Jurkat, Clone E6-1 (cell line): ENCODE data around the gene LRMDA.
"Not testable (repeated sequence)": the region's sequence is repeated elsewhere in the genome, so short reads cannot be mapped to it uniquely, and the experiment has no call there.

Experiments
- DNase-seq: peaks from one replicate; pipeline ENCODE4 v3.0.0-alpha.2; 2011; ENCODE audit warnings: low read depth, low spot score
- H3K4me3 ChIP-seq: 2 replicates; pipeline ENCODE4 v1.5.1; 2011; ENCODE audit warnings: mild to moderate bottlenecking, low read length, control low read depth, moderate library complexity

LRMDA gene

GRCh38 chr10:76126607-76127527 lies 695.4 kb downstream of the LRMDA start:
- H3K4me3 ChIP-seq = no peak overlapping the region
- DNase-seq = no peak

GRCh38 chr10:76127984-76128589 lies 696.7 kb downstream of the LRMDA start:
- no peak for DNase-seq
- no peak overlapping the region for H3K4me3 ChIP-seq

GRCh38 chr10:76129213-76129612 lies 697.8 kb downstream of the LRMDA start:
- H3K4me3 ChIP-seq = no peak overlapping the region
- no peak for DNase-seq

GRCh38 chr10:76130892-76131291 lies 699.5 kb downstream of the LRMDA start:
- H3K4me3 ChIP-seq = no peak overlapping the region
- DNase-seq = no peak

GRCh38 chr10:76133597-76134255 lies 702.3 kb downstream of the LRMDA start:
- no peak for DNase-seq
- H3K4me3 ChIP-seq = no peak overlapping the region

- DNase-seq = no peak
- no peak overlapping the region for H3K4me3 ChIP-seq
Measured at GRCh38 chr10:76136961-76137360, 705.5 kb downstream of the LRMDA start.

- H3K4me3 ChIP-seq = no peak overlapping the region
- no peak for DNase-seq
Measured at GRCh38 chr10:76138286-76138685, 706.9 kb downstream of the LRMDA start.

- no peak overlapping the region for H3K4me3 ChIP-seq
- no peak for DNase-seq
Measured at GRCh38 chr10:76138906-76139305, 707.5 kb downstream of the LRMDA start.

- DNase-seq = no peak
- H3K4me3 ChIP-seq = no peak overlapping the region
Measured at GRCh38 chr10:76139431-76139830, 708.0 kb downstream of the LRMDA start.

GRCh38 chr10:76141376-76141775 lies 710.0 kb downstream of the LRMDA start:
- DNase-seq = no peak
- H3K4me3 ChIP-seq = no peak overlapping the region

- not testable (repeated sequence) for H3K4me3 ChIP-seq, DNase-seq
Measured at GRCh38 chr10:76148217-76148616, 716.8 kb downstream of the LRMDA start.

GRCh38 chr10:76149182-76149581 lies 717.8 kb downstream of the LRMDA start:
- H3K4me3 ChIP-seq = no peak overlapping the region
- DNase-seq = no peak

- DNase-seq = no peak
- H3K4me3 ChIP-seq = no peak overlapping the region
Measured at GRCh38 chr10:76149602-76150138, 718.2 kb downstream of the LRMDA start.

- no peak overlapping the region for H3K4me3 ChIP-seq
- no peak for DNase-seq
Measured at GRCh38 chr10:76150139-76150875, 718.9 kb downstream of the LRMDA start.

GRCh38 chr10:76150876-76151288 lies 719.5 kb downstream of the LRMDA start:
- DNase-seq = no peak

GRCh38 chr10:76152186-76152585 lies 720.8 kb downstream of the LRMDA start:
- DNase-seq = no peak
- no peak overlapping the region for H3K4me3 ChIP-seq

More at GRCh38 chr10:76150876-76151288, 719.5 kb downstream of the LRMDA start:
- H3K4me3 ChIP-seq = no peak overlapping the region

GRCh38 chr10:76155961-76156360 lies 724.5 kb downstream of the LRMDA start:
- no peak overlapping the region for H3K4me3 ChIP-seq
- DNase-seq = no peak

- DNase-seq = no peak
- H3K4me3 ChIP-seq = no peak overlapping the region
Measured at GRCh38 chr10:76160446-76161300, 729.2 kb downstream of the LRMDA start.
